Lung microvascular endothelial cell (primary cell): Measurements from ENCODE around the gene SH2B3. TPM values are rescaled to one million over a fixed set of nuclear protein-coding genes. Genes with fewer than 3 reads are reported as not detected.
"Not testable (repeated sequence)": the region's sequence is repeated elsewhere in the genome, so short reads cannot be mapped to it uniquely, and the experiment has no call there.

Experiments
- DNase-seq, 2 donors: peaks; one replicate each; pipeline versions ENCODE4 v3.0.0 to v3.0.0-alpha.2; 2010; ENCODE audit warnings: low read depth in 2 of 2
- total RNA-seq: library from RNA; depleted of rRNA; stranded (reverse); fragments of >200 nt; gene quantifications from 2 replicates; pipeline ENCODE4 v1.2.1, GENCODE V29; 2014

Gene SH2B3
- total RNA-seq, result 33.3 and 34.7 TPM in 2 replicates

- peak; percentile 84 to 87 for DNase-seq
Measured at GRCh38 chr12:111405859-111406473, at the start of gene SH2B3. TSS of gene SH2B3 (plus strand) at chr12:111405923. CDS start at chr12:111418146, 12,223 bp downstream.

- no peak for DNase-seq
Measured at GRCh38 chr12:111359231-111359913, 46.4 kb upstream of the SH2B3 start.

- DNase-seq, result no peak
Measured at GRCh38 chr12:111359914-111360276, 45.8 kb upstream of the SH2B3 start.

GRCh38 chr12:111360325-111360930 is 45.3 kb upstream of the SH2B3 start:
- no peak for DNase-seq

GRCh38 chr12:111361073-111361716 is 44.5 kb upstream of the SH2B3 start:
- DNase-seq, result peak in 1 of 2 donors; percentile 30

- no peak for DNase-seq
Measured at GRCh38 chr12:111361717-111362576, 43.8 kb upstream of the SH2B3 start.

- DNase-seq, result no peak
Measured at GRCh38 chr12:111362687-111363475, 42.8 kb upstream of the SH2B3 start.

- DNase-seq, result peak; percentile 48 to 63
Measured at GRCh38 chr12:111363578-111363977, 42.1 kb upstream of the SH2B3 start.

GRCh38 chr12:111366075-111366474 is 39.6 kb upstream of the SH2B3 start:
- DNase-seq, result no peak

GRCh38 chr12:111366583-111366982 is 39.1 kb upstream of the SH2B3 start:
- DNase-seq, result no peak

- peak; percentile 52 to 55 for DNase-seq
Measured at GRCh38 chr12:111367661-111368221, 38.0 kb upstream of the SH2B3 start.

GRCh38 chr12:111368291-111368787 is 37.4 kb upstream of the SH2B3 start:
- peak; percentile 16 to 20 for DNase-seq

- DNase-seq, result peak; percentile 93 to 94
Measured at GRCh38 chr12:111368788-111369495, 36.8 kb upstream of the SH2B3 start, which contains the start of gene PHETA1. TSS of gene PHETA1 (minus strand) at chr12:111369095. CDS start at chr12:111363427, 5,668 bp downstream.

- DNase-seq, result no peak
Measured at GRCh38 chr12:111369496-111370220, 36.1 kb upstream of the SH2B3 start.

- not testable (repeated sequence) for DNase-seq
Measured at GRCh38 chr12:111373231-111373630, 32.5 kb upstream of the SH2B3 start.

- DNase-seq, result no peak
Measured at GRCh38 chr12:111377440-111377839, 28.3 kb upstream of the SH2B3 start.

- DNase-seq, result no peak
Measured at GRCh38 chr12:111379942-111380554, 25.7 kb upstream of the SH2B3 start.

- no peak for DNase-seq
Measured at GRCh38 chr12:111384596-111384995, 21.1 kb upstream of the SH2B3 start.
